HepG2 (cell line): ENCODE results near the gene ZBTB7B. TPM values are rescaled to one million over a fixed set of nuclear protein-coding genes. Genes with fewer than 3 reads are reported as not detected.

Source experiments
- ARID2 ChIP-seq: sonication (generic); formaldehyde crosslinking; IDR thresholded peaks from 2 replicates; pipeline ENCODE4 v1.8.1; 2022; ENCODE audit warnings: mild to moderate bottlenecking, missing genetic modification reagents, borderline replicate concordance
- CCAR2 ChIP-seq: fragments of 200-400 bp; formaldehyde crosslinking; optimal IDR thresholded peaks from 2 replicates; pipeline ENCODE3; 2018; ENCODE audit warnings: low read depth, mild to moderate bottlenecking, low read length, moderate library complexity
- CENPX ChIP-seq: sonication (generic); formaldehyde crosslinking; IDR thresholded peaks from 2 replicates; pipeline ENCODE4 v1.9.0; 2021; ENCODE audit warnings: mild to moderate bottlenecking, missing genetic modification reagents, moderate library complexity
- CHD4 ChIP-seq: fragments of 200-600 bp; sonication (generic); IDR thresholded peaks from 2 replicates; pipeline ENCODE4 v1.7.0; 2017; ENCODE audit warnings: mild to moderate bottlenecking, low read length, borderline replicate concordance
- ETV6 ChIP-seq: sonication (generic); formaldehyde crosslinking; conservative IDR thresholded peaks from 2 replicates; pipeline ENCODE4 v1.4.0; 2020; ENCODE audit warnings: missing genetic modification reagents
- HIVEP1 ChIP-seq: sonication (generic); formaldehyde crosslinking; IDR thresholded peaks from 2 replicates; pipeline ENCODE4 v1.4.0; 2020; ENCODE audit warnings: mild to moderate bottlenecking, missing genetic modification reagents
- IRX3 ChIP-seq: sonication (generic); formaldehyde crosslinking; IDR thresholded peaks from 2 replicates; pipeline ENCODE4 v1.8.1; 2023; ENCODE audit warnings: mild to moderate bottlenecking, low read depth, missing genetic modification reagents, borderline replicate concordance
- KAT7 ChIP-seq: IDR thresholded peaks from 2 replicates; pipeline ENCODE4 v1.6.1; 2018; ENCODE audit warnings: borderline replicate concordance, missing compliant biosample characterization
- KLF9 ChIP-seq: IDR thresholded peaks from 2 replicates; pipeline ENCODE4 v1.6.1; 2016; ENCODE audit warnings: low read depth
- REL ChIP-seq: sonication (generic); formaldehyde crosslinking; conservative IDR thresholded peaks from 2 replicates; pipeline ENCODE4 v1.8.0; 2022; ENCODE audit warnings: mild to moderate bottlenecking, missing genetic modification reagents, moderate library complexity
- TOE1 ChIP-seq: sonication (generic); formaldehyde crosslinking; IDR thresholded peaks from 2 replicates; pipeline ENCODE4 v1.4.0; 2020; ENCODE audit warnings: mild to moderate bottlenecking, missing genetic modification reagents
- ZFP82 ChIP-seq: sonication (generic); formaldehyde crosslinking; IDR thresholded peaks from 2 replicates; pipeline ENCODE4 v1.5.1; 2020; ENCODE audit warnings: mild to moderate bottlenecking, missing genetic modification reagents, borderline replicate concordance
- ZNF546 ChIP-seq: sonication (generic); formaldehyde crosslinking; conservative IDR thresholded peaks from 2 replicates; pipeline ENCODE4 v1.8.1; 2023; ENCODE audit warnings: mild to moderate bottlenecking, missing genetic modification reagents
- ZNF619 ChIP-seq: sonication (generic); formaldehyde crosslinking; IDR thresholded peaks from 2 replicates; pipeline ENCODE4 v1.4.0; 2020; ENCODE audit warnings: mild to moderate bottlenecking, missing genetic modification reagents
- ZNF766 ChIP-seq: sonication (generic); formaldehyde crosslinking; IDR thresholded peaks from 2 replicates; pipeline ENCODE4 v1.5.0; 2020; ENCODE audit warnings: missing genetic modification reagents, borderline replicate concordance
- polyA plus RNA-seq, 8 experiments: library from polyadenylated mRNA; depleted of rRNA in 3 of 8; stranded (reverse) in 7 of 8; unstranded in 1 of 8; fragments of >200 nt; fragmentation: Illumina TruSeq in 4 of 8; extraction: Trizol in 4 of 8; gene quantifications; 2 replicates each; pipeline versions ENCODE4 v1.2.1 to v1.2.3, GENCODE V29; 2011 to 2016; ENCODE audit warnings: low read depth in 4 of 8, missing spikeins in 1 of 8, mixed read lengths in 1 of 8; ENCODE audit not compliant: insufficient read depth in 1 of 8
- total RNA-seq, 5 experiments: library from RNA; depleted of rRNA; stranded (reverse); fragments of >200 nt; fragmentation: Illumina TruSeq; extraction: Trizol; gene quantifications; 2 replicates each; pipeline ENCODE4 v1.2.3, GENCODE V29; 2016; ENCODE audit warnings: low read depth in 1 of 5
- TF ChIP-seq, protein P1 (sequence below): sonication (generic); formaldehyde crosslinking; IDR thresholded peaks from 2 replicates; pipeline ENCODE4 v1.5.1; 2020; ENCODE audit warnings: mild to moderate bottlenecking, missing genetic modification reagents, borderline replicate concordance
- TF ChIP-seq, protein P2 (sequence below): sonication (generic); formaldehyde crosslinking; IDR thresholded peaks from 2 replicates; pipeline ENCODE4 v1.4.0; 2020; ENCODE audit warnings: missing genetic modification reagents, borderline replicate concordance
- TF ChIP-seq, protein P3 (sequence below): sonication (generic); formaldehyde crosslinking; conservative IDR thresholded peaks from 2 replicates; pipeline ENCODE4 v1.8.1; 2023; ENCODE audit warnings: missing genetic modification reagents
- TF ChIP-seq, protein P4 (sequence below): sonication (generic); formaldehyde crosslinking; IDR thresholded peaks from 2 replicates; pipeline ENCODE4 v1.5.0; 2020; ENCODE audit warnings: missing genetic modification reagents
- TF ChIP-seq, protein P5 (sequence below): sonication (generic); formaldehyde crosslinking; IDR thresholded peaks from 2 replicates; pipeline ENCODE4 v1.5.1; 2020; ENCODE audit warnings: mild to moderate bottlenecking, missing genetic modification reagents, moderate library complexity

Gene ZBTB7B
- total and polyA plus RNA-seq, 2 of the 13 experiments (the other 11 are each of a cell fraction or from before 2014, with no cell fraction given): 15.5 to 17.5 TPM

DNA sequence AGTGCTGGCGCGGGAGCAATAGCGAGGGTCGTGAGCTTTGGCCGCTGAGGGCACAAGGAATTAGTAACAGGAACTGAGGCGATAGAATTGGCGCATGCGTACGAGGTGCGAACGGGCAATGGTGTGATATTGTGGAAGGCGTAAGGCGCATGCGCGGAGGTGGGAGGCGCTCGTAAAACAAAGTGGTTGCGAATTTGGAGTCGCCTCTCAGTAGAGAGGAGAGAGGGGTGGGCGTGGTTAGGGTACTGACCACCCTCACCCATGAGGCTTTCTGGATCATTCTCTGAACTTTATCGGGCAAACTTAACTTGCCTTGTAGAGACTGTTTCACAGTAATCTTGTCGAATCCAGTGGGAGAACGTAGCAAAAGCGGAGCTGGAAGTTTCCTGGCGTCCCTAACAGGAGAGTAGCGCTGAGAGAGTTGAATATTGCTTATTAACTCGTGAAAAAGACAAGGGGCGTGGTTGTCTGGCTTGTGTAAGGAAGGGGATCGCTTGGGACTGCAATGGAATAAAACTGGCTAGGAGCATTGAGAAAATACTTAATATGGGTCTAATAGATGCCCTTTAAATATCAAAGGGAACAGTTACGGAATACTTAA lies 27.7 kb upstream of the ZBTB7B start (continued):
- TF ChIP-seq, protein P1, sequence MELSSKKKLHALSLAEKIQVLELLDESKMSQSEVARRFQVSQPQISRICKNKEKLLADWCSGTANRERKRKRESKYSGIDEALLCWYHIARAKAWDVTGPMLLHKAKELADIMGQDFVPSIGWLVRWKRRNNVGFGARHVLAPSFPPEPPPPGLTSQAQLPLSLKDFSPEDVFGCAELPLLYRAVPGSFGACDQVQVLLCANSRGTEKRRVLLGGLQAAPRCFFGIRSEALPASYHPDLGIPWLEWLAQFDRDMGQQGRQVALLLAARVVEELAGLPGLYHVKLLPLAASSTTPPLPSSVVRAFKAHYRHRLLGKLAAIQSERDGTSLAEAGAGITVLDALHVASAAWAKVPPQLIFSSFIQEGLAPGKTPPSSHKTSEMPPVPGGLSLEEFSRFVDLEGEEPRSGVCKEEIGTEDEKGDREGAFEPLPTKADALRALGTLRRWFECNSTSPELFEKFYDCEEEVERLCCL (CRISPR knock-in tag): no peak
- TF ChIP-seq ARID2 (CRISPR knock-in tag): no peak
- TF ChIP-seq, protein P2, sequence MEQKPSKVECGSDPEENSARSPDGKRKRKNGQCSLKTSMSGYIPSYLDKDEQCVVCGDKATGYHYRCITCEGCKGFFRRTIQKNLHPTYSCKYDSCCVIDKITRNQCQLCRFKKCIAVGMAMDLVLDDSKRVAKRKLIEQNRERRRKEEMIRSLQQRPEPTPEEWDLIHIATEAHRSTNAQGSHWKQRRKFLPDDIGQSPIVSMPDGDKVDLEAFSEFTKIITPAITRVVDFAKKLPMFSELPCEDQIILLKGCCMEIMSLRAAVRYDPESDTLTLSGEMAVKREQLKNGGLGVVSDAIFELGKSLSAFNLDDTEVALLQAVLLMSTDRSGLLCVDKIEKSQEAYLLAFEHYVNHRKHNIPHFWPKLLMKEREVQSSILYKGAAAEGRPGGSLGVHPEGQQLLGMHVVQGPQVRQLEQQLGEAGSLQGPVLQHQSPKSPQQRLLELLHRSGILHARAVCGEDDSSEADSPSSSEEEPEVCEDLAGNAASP (CRISPR knock-in tag): peak; percentile 34; the same call in 1 of the 2 replicates
- TF ChIP-seq ZFP82 (CRISPR knock-in tag): no peak
- TF ChIP-seq, protein P3, sequence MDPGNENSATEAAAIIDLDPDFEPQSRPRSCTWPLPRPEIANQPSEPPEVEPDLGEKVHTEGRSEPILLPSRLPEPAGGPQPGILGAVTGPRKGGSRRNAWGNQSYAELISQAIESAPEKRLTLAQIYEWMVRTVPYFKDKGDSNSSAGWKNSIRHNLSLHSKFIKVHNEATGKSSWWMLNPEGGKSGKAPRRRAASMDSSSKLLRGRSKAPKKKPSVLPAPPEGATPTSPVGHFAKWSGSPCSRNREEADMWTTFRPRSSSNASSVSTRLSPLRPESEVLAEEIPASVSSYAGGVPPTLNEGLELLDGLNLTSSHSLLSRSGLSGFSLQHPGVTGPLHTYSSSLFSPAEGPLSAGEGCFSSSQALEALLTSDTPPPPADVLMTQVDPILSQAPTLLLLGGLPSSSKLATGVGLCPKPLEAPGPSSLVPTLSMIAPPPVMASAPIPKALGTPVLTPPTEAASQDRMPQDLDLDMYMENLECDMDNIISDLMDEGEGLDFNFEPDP (CRISPR knock-in tag): no peak
- no peak for TF ChIP-seq CCAR2
- TF ChIP-seq, protein P4, sequence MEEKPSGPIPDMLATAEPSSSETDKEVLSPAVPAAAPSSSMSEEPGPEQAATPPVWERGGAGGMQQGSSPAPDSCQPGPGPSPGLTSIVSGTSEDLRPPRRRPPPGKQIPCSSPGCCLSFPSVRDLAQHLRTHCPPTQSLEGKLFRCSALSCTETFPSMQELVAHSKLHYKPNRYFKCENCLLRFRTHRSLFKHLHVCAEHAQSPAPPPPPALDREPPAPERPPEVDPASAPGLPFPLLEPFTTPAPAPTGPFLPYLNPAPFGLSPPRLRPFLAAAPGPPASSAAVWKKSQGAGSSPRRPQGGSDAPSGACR (CRISPR knock-in tag): no peak
- 0 out of 2 replicates have a peak, but pooled peaks have one; percentile 14 for TF ChIP-seq ZNF766
- peak; percentile 92 for TF ChIP-seq KLF9 (CRISPR knock-in tag)
- TF ChIP-seq REL (CRISPR knock-in tag): no peak; the same call in 1 of the 2 replicates
- 0 out of 2 replicates have a peak, but pooled peaks have one; percentile 9 for TF ChIP-seq IRX3 (CRISPR knock-in tag)
- 0 out of 2 replicates have a peak, but pooled peaks have one; percentile 32 for TF ChIP-seq HIVEP1 (CRISPR knock-in tag)
- 0 out of 2 replicates have a peak, but pooled peaks have one; percentile 23 for TF ChIP-seq KAT7 (CRISPR knock-in tag)
- TF ChIP-seq TOE1 (CRISPR knock-in tag): peak; percentile 42; the same call in 1 of the 2 replicates
- TF ChIP-seq ETV6 (CRISPR knock-in tag): no peak
- 0 out of 2 replicates have a peak, but pooled peaks have one; percentile 2 for TF ChIP-seq ZNF546 (CRISPR knock-in tag)
- no peak for TF ChIP-seq CENPX (CRISPR knock-in tag)
- TF ChIP-seq ZNF619 (CRISPR knock-in tag): no peak
- TF ChIP-seq, protein P5, sequence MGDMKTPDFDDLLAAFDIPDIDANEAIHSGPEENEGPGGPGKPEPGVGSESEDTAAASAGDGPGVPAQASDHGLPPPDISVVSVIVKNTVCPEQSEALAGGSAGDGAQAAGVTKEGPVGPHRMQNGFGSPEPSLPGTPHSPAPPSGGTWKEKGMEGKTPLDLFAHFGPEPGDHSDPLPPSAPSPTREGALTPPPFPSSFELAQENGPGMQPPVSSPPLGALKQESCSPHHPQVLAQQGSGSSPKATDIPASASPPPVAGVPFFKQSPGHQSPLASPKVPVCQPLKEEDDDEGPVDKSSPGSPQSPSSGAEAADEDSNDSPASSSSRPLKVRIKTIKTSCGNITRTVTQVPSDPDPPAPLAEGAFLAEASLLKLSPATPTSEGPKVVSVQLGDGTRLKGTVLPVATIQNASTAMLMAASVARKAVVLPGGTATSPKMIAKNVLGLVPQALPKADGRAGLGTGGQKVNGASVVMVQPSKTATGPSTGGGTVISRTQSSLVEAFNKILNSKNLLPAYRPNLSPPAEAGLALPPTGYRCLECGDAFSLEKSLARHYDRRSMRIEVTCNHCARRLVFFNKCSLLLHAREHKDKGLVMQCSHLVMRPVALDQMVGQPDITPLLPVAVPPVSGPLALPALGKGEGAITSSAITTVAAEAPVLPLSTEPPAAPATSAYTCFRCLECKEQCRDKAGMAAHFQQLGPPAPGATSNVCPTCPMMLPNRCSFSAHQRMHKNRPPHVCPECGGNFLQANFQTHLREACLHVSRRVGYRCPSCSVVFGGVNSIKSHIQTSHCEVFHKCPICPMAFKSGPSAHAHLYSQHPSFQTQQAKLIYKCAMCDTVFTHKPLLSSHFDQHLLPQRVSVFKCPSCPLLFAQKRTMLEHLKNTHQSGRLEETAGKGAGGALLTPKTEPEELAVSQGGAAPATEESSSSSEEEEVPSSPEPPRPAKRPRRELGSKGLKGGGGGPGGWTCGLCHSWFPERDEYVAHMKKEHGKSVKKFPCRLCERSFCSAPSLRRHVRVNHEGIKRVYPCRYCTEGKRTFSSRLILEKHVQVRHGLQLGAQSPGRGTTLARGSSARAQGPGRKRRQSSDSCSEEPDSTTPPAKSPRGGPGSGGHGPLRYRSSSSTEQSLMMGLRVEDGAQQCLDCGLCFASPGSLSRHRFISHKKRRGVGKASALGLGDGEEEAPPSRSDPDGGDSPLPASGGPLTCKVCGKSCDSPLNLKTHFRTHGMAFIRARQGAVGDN (CRISPR knock-in tag): peak; percentile 73
- TF ChIP-seq CHD4: peak; percentile 44; the same call in 1 of the 2 replicates
